Measurements from ENCODE around the gene SLC38A9. TPM values are rescaled to one million over a fixed set of nuclear protein-coding genes. Genes with fewer than 3 reads are reported as not detected.

Gene SLC38A9
- polyA plus RNA-seq, 1 of the 3 experiments (the other 2 are of a cell fraction) = 6.9 TPM

- POLR2A ChIA-PET = no interaction called here
Measured at GRCh38 chr5:55706230-55706629, 5.9 kb downstream of the SLC38A9 start.

GRCh38 chr5:55702598-55703345 lies 9.4 kb downstream of the SLC38A9 start:
- H3K9ac ChIP-seq = no peak overlapping the region
- H3K4me3 ChIP-seq (ENCODE audit: low read depth in 2 of 2, low read length in 1 of 2) = no peak overlapping the region
- TF ChIP-seq RXRA (IDR thresholded peaks at IDR 0.05; ENCODE audit: borderline replicate concordance, low read depth) (no peak), CTCF (IDR thresholded peaks at IDR 0.05) (no peak), TEAD4 (IDR thresholded peaks at IDR 0.05; ENCODE audit: borderline replicate concordance, insufficient read depth) (no peak), MAX (IDR thresholded peaks at IDR 0.05; ENCODE audit: low read depth) (no peak), NRF1 (IDR thresholded peaks at IDR 0.05; ENCODE audit: low read depth, low read length) (no peak), RAD21 (IDR thresholded peaks at IDR 0.05; ENCODE audit: low read length) (no peak), PBX3 (IDR thresholded peaks at IDR 0.05) (no peak), TCF12 (IDR thresholded peaks at IDR 0.05) (no peak), FOXJ3 (CRISPR knock-in tag; IDR thresholded peaks at IDR 0.05) (no peak), IRF3 (IDR thresholded peaks at IDR 0.05; ENCODE audit: low read depth, low read length) (no peak), TAF1 (IDR thresholded peaks at IDR 0.05; ENCODE audit: borderline replicate concordance, low read depth, low read length) (no peak), FOSL2 (IDR thresholded peaks at IDR 0.05; ENCODE audit: borderline replicate concordance, low read depth) (no peak), RFX5 (IDR thresholded peaks at IDR 0.05; ENCODE audit: low read length) (no peak), GABPA (IDR thresholded peaks at IDR 0.05; ENCODE audit: low read depth) (no peak), SMC3 (IDR thresholded peaks at IDR 0.05; ENCODE audit: low read depth, low read length) (no peak), EP300 (IDR thresholded peaks at IDR 0.05; ENCODE audit: borderline replicate concordance in 1 of 2, low read depth in 1 of 2, low read length in 1 of 2) (no peak), ELF1 (IDR thresholded peaks at IDR 0.05) (no peak)
- H4K20me1 ChIP-seq (ENCODE audit: insufficient read depth) = no peaks in the 10 kb centered on the region
- no peaks in the 10 kb centered on the region for H3K9me3 ChIP-seq
- H3K27ac ChIP-seq (ENCODE audit: low read depth in 2 of 2, low read length in 1 of 2) = no peak overlapping the region
- POLR2A ChIA-PET = no interaction called here
- no peak for DNase-seq
- H3K79me2 ChIP-seq (ENCODE audit: insufficient read depth) = no peaks in the 10 kb centered on the region
- H3K4me2 ChIP-seq = no peak overlapping the region
- H3K4me1 ChIP-seq (ENCODE audit: control insufficient read depth in 1 of 2, insufficient read depth in 2 of 2, low read depth in 1 of 2, low read length in 1 of 2) = no peaks in the 10 kb centered on the region
- no peaks in the 10 kb centered on the region for H3K27me3 ChIP-seq (ENCODE audit: insufficient read depth)
- H3F3A ChIP-seq (replicated peaks; ENCODE audit: insufficient read depth) = peaks cover under 1% of the 10 kb centered on the region
- WGBS (ENCODE audit: low lambda C conversion rate) = 29% methylated on average over 1 of the region's 1 CpG
- no peak overlapping the region for H2AFZ ChIP-seq (ENCODE audit: low read depth)
- H3K9me2 ChIP-seq = no peaks in the 10 kb centered on the region; the same call in 1 of the 2 replicates
- CTCF ChIA-PET = interaction anchor here (0.9 to 1.6 kb wide), 2 partner anchors 11 to 378 kb away, joined by 3 to 4 read pairs; no protein-coding TSS in a partner anchor
- peaks cover 24 to 28% of the 10 kb centered on the region in 2 experiments for H3K36me3 ChIP-seq (replicated peaks in 1 of 2; ENCODE audit: control insufficient read depth in 1 of 2, insufficient read depth in 2 of 2, low read length in 1 of 2)

More at GRCh38 chr5:55706230-55706629, 5.9 kb downstream of the SLC38A9 start:
- no peaks in the 10 kb centered on the region for H3K9me3 ChIP-seq
- no peak for DNase-seq
- no peak overlapping the region for H3K4me2 ChIP-seq
- TF ChIP-seq CTCF (IDR thresholded peaks at IDR 0.05) (no peak), ELF1 (IDR thresholded peaks at IDR 0.05) (no peak), GATA2 (CRISPR knock-in tag; IDR thresholded peaks at IDR 0.05) (no peak), NRF1 (IDR thresholded peaks at IDR 0.05; ENCODE audit: low read depth, low read length) (no peak)
- no peak overlapping the region for H2AFZ ChIP-seq (ENCODE audit: low read depth)
- no peaks in the 10 kb centered on the region; the same call in 1 of the 2 replicates for H3K9me2 ChIP-seq
- no peak overlapping the region for H3K4me3 ChIP-seq (ENCODE audit: low read depth in 2 of 2, low read length in 1 of 2)
- CTCF ChIA-PET = interaction anchor here (1.2 kb wide), 1 partner anchor 363 kb away, joined by 3 read pairs; no protein-coding TSS in a partner anchor
- peaks cover 12 to 31% of the 10 kb centered on the region in 2 experiments for H3K36me3 ChIP-seq (replicated peaks in 1 of 2; ENCODE audit: control insufficient read depth in 1 of 2, insufficient read depth in 2 of 2, low read length in 1 of 2)
- H3K27ac ChIP-seq (ENCODE audit: low read depth in 2 of 2, low read length in 1 of 2) = no peak overlapping the region
- H3K79me2 ChIP-seq (ENCODE audit: insufficient read depth) = peaks cover 4% of the 10 kb centered on the region
- no peaks in the 10 kb centered on the region for H3K27me3 ChIP-seq (ENCODE audit: insufficient read depth)
- H4K20me1 ChIP-seq (ENCODE audit: insufficient read depth) = no peaks in the 10 kb centered on the region
- H3K9ac ChIP-seq = no peak overlapping the region
- peaks cover 3 to 5% of the 10 kb centered on the region in 2 experiments; a peak in 1 of 4 replicates for H3K4me1 ChIP-seq (ENCODE audit: control insufficient read depth in 1 of 2, insufficient read depth in 2 of 2, low read depth in 1 of 2, low read length in 1 of 2)
- no peaks in the 10 kb centered on the region for H3F3A ChIP-seq (replicated peaks; ENCODE audit: insufficient read depth)
